HL-60 (cell line): ENCODE data around the gene LIPK.

Experiments
- DNase-seq, 2 experiments: peaks; one replicate each; pipeline ENCODE4 v3.0.0-alpha.2; 2010 to 2020; ENCODE audit warnings: low read depth in 1 of 2, low spot score in 1 of 2
- H3K27ac ChIP-seq: fragments of 250-450 bp; sonication (Bioruptor Pico); replicated peaks from 2 replicates; pipeline ENCODE4 v1.5.1; 2020; ENCODE audit warnings: mild to moderate bottlenecking, moderate library complexity
- H3K27me3 ChIP-seq: fragments of 250-450 bp; sonication (Bioruptor Pico); 2 replicates; pipeline ENCODE4 v1.5.1; 2021; ENCODE audit warnings: mild to moderate bottlenecking, moderate library complexity; ENCODE audit not compliant: insufficient read depth, poor library complexity, severe bottlenecking
- H3K4me3 ChIP-seq: replicated peaks from 2 replicates; pipeline ENCODE4 v1.5.1; 2011; ENCODE audit warnings: mild to moderate bottlenecking, control low read depth, low read length; ENCODE audit not compliant: insufficient read depth
- GABPA ChIP-seq: IDR thresholded peaks from 2 replicates; pipeline ENCODE4 v1.6.1; 2012; ENCODE audit warnings: low read depth
- POLR2AphosphoS5 ChIP-seq: IDR thresholded peaks from 2 replicates; pipeline ENCODE4 v1.6.1; 2012; ENCODE audit warnings: low read depth
- SPI1 ChIP-seq: IDR thresholded peaks from 2 replicates; pipeline ENCODE4 v1.6.1; 2012; ENCODE audit warnings: low read depth, mild to moderate bottlenecking, borderline replicate concordance
- TF ChIP-seq, protein P1 (sequence below): IDR thresholded peaks from one replicate; pipeline ENCODE4 v1.5.1; 2011; ENCODE audit warnings: low read length, control low read depth, inconsistent platforms; ENCODE audit not compliant: insufficient read depth
- TF ChIP-seq, protein P2 (sequence below): IDR thresholded peaks from 2 replicates; pipeline ENCODE4 v1.6.1; 2012; ENCODE audit warnings: low read depth; ENCODE audit not compliant: insufficient replicate concordance

The LIPK gene

DNA sequence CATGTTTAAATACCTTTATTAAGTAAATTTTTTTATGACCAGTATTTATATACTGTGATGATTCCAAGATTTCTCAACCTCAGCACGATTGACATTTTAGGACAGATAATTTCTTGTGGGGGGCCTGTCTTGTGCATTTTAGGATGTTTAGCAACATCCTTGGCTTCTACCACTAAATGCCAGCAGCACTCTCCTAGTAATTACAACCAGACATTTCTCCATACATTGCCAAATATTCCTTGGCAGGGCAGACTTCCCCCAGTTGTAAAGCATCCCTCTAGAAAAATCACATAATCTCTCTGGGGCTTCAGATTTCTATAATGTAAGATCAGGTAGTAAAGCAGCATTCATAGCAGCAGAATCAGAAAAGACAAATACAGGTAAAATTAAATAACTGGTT lies 88.7 kb downstream of the LIPK start:
- DNase-seq: no peak
- no peak overlapping the region for H3K27ac ChIP-seq
- TF ChIP-seq, protein P1, sequence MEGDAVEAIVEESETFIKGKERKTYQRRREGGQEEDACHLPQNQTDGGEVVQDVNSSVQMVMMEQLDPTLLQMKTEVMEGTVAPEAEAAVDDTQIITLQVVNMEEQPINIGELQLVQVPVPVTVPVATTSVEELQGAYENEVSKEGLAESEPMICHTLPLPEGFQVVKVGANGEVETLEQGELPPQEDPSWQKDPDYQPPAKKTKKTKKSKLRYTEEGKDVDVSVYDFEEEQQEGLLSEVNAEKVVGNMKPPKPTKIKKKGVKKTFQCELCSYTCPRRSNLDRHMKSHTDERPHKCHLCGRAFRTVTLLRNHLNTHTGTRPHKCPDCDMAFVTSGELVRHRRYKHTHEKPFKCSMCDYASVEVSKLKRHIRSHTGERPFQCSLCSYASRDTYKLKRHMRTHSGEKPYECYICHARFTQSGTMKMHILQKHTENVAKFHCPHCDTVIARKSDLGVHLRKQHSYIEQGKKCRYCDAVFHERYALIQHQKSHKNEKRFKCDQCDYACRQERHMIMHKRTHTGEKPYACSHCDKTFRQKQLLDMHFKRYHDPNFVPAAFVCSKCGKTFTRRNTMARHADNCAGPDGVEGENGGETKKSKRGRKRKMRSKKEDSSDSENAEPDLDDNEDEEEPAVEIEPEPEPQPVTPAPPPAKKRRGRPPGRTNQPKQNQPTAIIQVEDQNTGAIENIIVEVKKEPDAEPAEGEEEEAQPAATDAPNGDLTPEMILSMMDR: no peak
- TF ChIP-seq POLR2AphosphoS5: no peak
- no peak for TF ChIP-seq GABPA
- TF ChIP-seq, protein P2, sequence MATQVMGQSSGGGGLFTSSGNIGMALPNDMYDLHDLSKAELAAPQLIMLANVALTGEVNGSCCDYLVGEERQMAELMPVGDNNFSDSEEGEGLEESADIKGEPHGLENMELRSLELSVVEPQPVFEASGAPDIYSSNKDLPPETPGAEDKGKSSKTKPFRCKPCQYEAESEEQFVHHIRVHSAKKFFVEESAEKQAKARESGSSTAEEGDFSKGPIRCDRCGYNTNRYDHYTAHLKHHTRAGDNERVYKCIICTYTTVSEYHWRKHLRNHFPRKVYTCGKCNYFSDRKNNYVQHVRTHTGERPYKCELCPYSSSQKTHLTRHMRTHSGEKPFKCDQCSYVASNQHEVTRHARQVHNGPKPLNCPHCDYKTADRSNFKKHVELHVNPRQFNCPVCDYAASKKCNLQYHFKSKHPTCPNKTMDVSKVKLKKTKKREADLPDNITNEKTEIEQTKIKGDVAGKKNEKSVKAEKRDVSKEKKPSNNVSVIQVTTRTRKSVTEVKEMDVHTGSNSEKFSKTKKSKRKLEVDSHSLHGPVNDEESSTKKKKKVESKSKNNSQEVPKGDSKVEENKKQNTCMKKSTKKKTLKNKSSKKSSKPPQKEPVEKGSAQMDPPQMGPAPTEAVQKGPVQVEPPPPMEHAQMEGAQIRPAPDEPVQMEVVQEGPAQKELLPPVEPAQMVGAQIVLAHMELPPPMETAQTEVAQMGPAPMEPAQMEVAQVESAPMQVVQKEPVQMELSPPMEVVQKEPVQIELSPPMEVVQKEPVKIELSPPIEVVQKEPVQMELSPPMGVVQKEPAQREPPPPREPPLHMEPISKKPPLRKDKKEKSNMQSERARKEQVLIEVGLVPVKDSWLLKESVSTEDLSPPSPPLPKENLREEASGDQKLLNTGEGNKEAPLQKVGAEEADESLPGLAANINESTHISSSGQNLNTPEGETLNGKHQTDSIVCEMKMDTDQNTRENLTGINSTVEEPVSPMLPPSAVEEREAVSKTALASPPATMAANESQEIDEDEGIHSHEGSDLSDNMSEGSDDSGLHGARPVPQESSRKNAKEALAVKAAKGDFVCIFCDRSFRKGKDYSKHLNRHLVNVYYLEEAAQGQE: no peak
- TF ChIP-seq SPI1: no peak

DNA sequence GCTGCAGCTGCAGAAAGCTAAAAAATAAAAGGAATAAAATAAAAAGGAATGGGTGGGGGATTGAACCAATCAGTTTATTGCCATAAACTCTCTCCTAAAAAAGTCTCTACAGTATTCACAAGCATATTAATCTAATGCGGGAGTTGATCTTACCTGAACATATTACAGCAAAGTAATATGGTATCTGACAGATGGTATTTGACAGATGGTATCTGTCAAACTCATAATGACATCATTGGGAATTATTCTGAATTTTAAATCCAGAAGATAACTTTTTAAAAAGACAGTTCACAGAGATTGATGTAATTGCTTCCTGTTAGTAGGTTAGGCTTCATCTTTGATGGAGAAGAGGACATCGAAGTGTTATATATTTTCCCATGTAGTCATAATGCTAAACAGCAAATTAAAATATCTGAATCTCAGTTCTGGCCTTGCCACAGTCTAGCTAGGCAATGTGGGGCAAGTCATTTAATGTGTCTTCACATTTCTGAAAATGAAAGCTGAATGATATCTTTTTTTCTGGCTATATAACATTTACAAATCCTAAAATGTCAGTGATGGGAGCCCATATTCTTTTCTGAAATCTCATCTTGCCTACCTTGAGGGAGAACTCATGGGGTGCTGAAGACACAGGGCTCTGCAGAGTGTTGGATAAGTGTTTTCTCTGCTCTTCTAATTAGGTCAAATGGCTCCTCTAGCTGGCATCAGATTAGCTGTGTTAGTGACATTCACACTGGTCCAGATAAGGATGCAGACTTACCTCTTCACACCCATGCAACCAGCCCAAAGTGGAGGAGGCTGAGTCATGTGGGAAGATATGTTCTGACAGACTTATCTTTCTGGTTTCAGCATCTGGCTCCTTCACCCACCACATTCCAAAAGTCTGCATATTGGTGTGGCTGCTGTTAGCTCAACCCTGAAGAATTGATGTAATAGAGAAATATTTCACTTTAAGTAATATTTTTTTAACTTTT lies 94.4 kb downstream of the LIPK start:
- DNase-seq: no peak
- no peak for TF ChIP-seq POLR2AphosphoS5
- no peak for TF ChIP-seq GABPA
- TF ChIP-seq SPI1: no peak
- TF ChIP-seq, protein P1: no peak
- TF ChIP-seq, protein P2: no peak
- no peak overlapping the region for H3K27ac ChIP-seq
- H3K27me3 ChIP-seq: peaks cover 15% of the 10 kb centered on the region
- no peak overlapping the region for H3K4me3 ChIP-seq

More for the DNA sequence above, 88.7 kb downstream of the LIPK start:
- Histone ChIP-seq H3K27me3 (peaks cover 18% of the 10 kb centered on the region), H3K4me3 (no peak overlapping the region)
